GM19351 (cell line): Measurements from ENCODE around the gene SLC45A1.
A peak's percentile ranks its signal among the peaks of the same experiment; 100 is the strongest.
"Not testable (repeated sequence)": the region's sequence is repeated elsewhere in the genome, so short reads cannot be mapped to it uniquely, and the experiment has no call there.

Experiments used
- ATAC-seq: cut with Tn5 transposase; IDR thresholded peaks from one replicate; pipeline ENCODE4 v1.9.1; 2021; ENCODE audit warnings: mild to moderate bottlenecking, moderate library complexity; ENCODE audit not compliant: unreplicated experiment

The SLC45A1 gene

GRCh38 chr1:8317647-8318381, at the start of gene SLC45A1:
Gene SLC45A1 (plus strand): TSS chr1:8318114. CDS start chr1:8324330, 6,216 bp downstream.
- ATAC-seq, result peak; percentile 48

GRCh38 chr1:8273036-8273435, 44.9 kb upstream of the SLC45A1 start:
- no peak for ATAC-seq

GRCh38 chr1:8274352-8274751, 43.6 kb upstream of the SLC45A1 start:
- ATAC-seq, result no peak

- ATAC-seq, result no peak
These were observed 41.6 kb upstream of the SLC45A1 start for GRCh38 chr1:8276173-8276914.

- no peak for ATAC-seq
These were observed 41.0 kb upstream of the SLC45A1 start for GRCh38 chr1:8276932-8277331.

- not testable (repeated sequence) for ATAC-seq
These were observed 39.2 kb upstream of the SLC45A1 start for GRCh38 chr1:8278677-8279076.

- ATAC-seq, result no peak
These were observed 35.9 kb upstream of the SLC45A1 start for GRCh38 chr1:8281843-8282509.

GRCh38 chr1:8283058-8283884, 34.6 kb upstream of the SLC45A1 start:
- ATAC-seq, result peak; percentile 96

- ATAC-seq, result no peak
These were observed 33.8 kb upstream of the SLC45A1 start for GRCh38 chr1:8284127-8284526.

GRCh38 chr1:8285103-8285502, 32.8 kb upstream of the SLC45A1 start:
- no peak for ATAC-seq

GRCh38 chr1:8285965-8286364, 31.9 kb upstream of the SLC45A1 start:
- ATAC-seq, result no peak

GRCh38 chr1:8293118-8293517, 24.8 kb upstream of the SLC45A1 start:
- ATAC-seq, result no peak

- no peak for ATAC-seq
These were observed 24.2 kb upstream of the SLC45A1 start for GRCh38 chr1:8293641-8294169.

- ATAC-seq, result no peak
These were observed 23.7 kb upstream of the SLC45A1 start for GRCh38 chr1:8294170-8294697.

GRCh38 chr1:8297245-8297644, 20.7 kb upstream of the SLC45A1 start:
- ATAC-seq, result no peak

GRCh38 chr1:8299963-8300362, 18.0 kb upstream of the SLC45A1 start:
- no peak for ATAC-seq

- ATAC-seq, result no peak
These were observed 15.6 kb upstream of the SLC45A1 start for GRCh38 chr1:8302081-8302956.

- ATAC-seq, result no peak
These were observed 14.8 kb upstream of the SLC45A1 start for GRCh38 chr1:8303141-8303540.

- ATAC-seq, result no peak
These were observed 14.0 kb upstream of the SLC45A1 start for GRCh38 chr1:8303876-8304275.
